HG03571 (cell line): Measurements from ENCODE around the gene METTL18.

Experiments
- ATAC-seq: cut with Tn5 transposase; IDR thresholded peaks from one replicate; pipeline ENCODE4 v1.9.1; 2021; ENCODE audit not compliant: unreplicated experiment

METTL18 gene

GRCh38 chr1:169786974-169787373, 7.7 kb downstream of the METTL18 start:
- ATAC-seq: no peak

- ATAC-seq: no peak
Measured at GRCh38 chr1:169785267-169785666, 9.4 kb downstream of the METTL18 start.

GRCh38 chr1:169784102-169784501, 10.6 kb downstream of the METTL18 start:
- no peak for ATAC-seq

- ATAC-seq: no peak
Measured at GRCh38 chr1:169782596-169782995, 12.1 kb downstream of the METTL18 start.

GRCh38 chr1:169779970-169780369, 14.7 kb downstream of the METTL18 start:
- ATAC-seq: no peak

GRCh38 chr1:169779150-169779549, 15.6 kb downstream of the METTL18 start:
- ATAC-seq: no peak

- no peak for ATAC-seq
Measured at GRCh38 chr1:169776440-169776839, 18.3 kb downstream of the METTL18 start.

GRCh38 chr1:169768161-169768560, 26.5 kb downstream of the METTL18 start:
- no peak for ATAC-seq

GRCh38 chr1:169765580-169766331, 29.0 kb downstream of the METTL18 start:
- no peak for ATAC-seq

GRCh38 chr1:169764919-169765318, 29.8 kb downstream of the METTL18 start:
- ATAC-seq: no peak

GRCh38 chr1:169762699-169763098, 32.0 kb downstream of the METTL18 start:
- ATAC-seq: no peak

- no peak for ATAC-seq
Measured at GRCh38 chr1:169759038-169759437, 35.7 kb downstream of the METTL18 start.

- no peak for ATAC-seq
Measured at GRCh38 chr1:169753549-169753948, 41.2 kb downstream of the METTL18 start.

- no peak for ATAC-seq
Measured at GRCh38 chr1:169750041-169750440, 44.7 kb downstream of the METTL18 start.

GRCh38 chr1:169746550-169746949, 48.2 kb downstream of the METTL18 start:
- ATAC-seq: no peak

GRCh38 chr1:169745015-169745861, 49.5 kb downstream of the METTL18 start:
- ATAC-seq: no peak
